HG02571 (cell line): Measurements from ENCODE around the gene TBXAS1.

ENCODE experiments used
- ATAC-seq: cut with Tn5 transposase; IDR thresholded peaks from one replicate; pipeline ENCODE4 v1.9.1; 2021; ENCODE audit warnings: mild to moderate bottlenecking, moderate library complexity; ENCODE audit not compliant: unreplicated experiment

TBXAS1 gene

DNA sequence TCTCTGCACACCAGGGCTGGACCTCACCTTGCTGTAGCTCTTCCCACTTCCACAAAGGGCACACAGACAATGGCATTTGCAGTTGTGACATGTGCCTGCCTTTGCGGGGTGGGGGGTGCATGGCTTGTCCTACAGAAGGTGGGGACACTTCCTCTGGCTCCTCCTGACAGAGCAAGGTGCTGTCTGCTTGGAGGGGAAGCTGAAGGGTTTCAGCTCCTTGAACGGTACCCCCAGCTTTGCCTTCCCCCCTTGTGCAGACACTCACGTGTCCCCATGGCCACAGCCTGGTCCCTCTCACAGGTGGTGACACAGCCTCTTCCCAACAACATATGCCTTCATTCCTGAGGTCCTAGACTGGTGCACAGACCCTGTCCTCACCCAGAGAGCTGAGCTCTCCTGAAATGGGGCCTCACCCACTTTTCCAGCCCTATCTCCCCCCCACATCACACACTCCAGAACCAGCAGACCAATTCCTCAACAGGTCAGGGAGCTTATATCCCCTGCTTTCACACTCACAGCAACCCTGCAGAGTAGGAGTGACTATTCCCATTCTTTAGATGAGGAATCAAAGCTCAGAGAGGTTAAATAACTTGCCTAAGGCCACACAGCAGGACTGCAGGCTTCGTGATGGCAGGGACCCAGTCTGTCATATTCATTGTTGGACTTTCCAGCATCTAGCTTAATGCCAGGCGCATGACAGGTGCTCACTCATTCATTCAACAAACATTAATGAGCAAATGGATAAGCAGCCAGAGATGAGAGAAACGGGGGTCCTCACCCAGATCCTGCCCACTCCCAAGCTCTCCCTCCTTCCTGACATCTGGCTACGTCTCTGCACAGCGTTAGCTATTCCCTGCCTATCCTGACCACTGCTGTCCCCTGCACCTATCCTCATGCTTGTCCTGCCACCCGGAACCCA, 189.3 kb downstream of the TBXAS1 start:
- ATAC-seq = no peak

DNA sequence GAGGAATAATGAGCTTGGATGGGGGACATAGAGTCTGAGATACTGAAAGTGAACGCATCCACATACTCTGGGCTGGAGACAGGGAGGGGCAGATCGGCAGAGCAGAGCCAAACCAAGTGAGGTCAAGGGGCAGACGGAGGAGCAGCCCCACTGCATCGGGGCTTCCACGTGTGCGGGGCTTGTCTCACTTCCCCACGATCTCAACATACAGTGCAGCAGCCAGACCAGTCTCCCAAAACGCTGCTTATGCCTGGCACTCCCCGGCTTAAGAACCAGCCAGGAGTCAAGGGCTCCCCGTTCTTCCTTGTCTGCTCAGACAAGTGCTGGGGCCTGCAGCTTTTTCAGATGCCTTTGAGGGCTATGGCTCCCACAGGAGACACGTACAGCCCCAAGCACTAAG, 190.1 kb downstream of the TBXAS1 start:
- no peak for ATAC-seq

DNA sequence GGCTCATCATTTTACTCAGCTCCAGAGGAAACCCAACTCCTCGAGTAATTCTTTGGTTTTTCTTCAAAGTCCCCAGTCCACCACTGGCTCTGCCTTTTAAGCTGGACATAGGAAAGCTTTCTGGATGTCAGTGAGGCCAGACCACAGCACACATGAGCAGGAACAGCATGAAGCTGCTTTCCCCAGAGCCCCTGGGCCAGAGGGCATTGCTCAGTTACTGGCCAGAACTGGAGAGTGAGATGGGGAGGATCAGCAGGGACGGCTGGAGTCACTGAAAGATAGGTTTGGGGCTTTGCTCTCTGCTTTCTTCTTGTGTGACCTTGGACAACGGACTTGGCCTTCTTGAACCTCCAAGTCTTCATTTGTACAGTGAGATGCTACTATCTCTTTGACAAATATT, 190.5 kb downstream of the TBXAS1 start:
- no peak for ATAC-seq

DNA sequence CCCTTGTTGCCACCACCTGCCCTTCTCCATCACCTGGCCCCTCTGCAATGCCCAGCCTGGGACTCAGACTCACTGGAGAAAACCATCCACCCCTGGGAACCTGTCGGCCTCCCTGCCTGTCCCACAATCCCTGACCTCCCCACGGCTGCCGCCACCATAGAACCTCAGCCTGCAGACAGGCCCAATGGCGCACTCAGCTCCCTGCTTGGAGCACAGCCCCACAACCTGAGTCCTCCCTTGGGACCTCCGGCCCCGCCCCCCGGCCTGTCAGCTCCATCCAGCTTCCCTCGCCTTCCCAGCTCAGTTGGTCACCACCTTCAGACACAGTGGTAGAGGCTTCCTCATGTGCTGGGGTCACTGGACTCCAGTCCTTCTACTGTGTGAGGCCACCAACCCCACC, 192.5 kb downstream of the TBXAS1 start:
- no peak for ATAC-seq

DNA sequence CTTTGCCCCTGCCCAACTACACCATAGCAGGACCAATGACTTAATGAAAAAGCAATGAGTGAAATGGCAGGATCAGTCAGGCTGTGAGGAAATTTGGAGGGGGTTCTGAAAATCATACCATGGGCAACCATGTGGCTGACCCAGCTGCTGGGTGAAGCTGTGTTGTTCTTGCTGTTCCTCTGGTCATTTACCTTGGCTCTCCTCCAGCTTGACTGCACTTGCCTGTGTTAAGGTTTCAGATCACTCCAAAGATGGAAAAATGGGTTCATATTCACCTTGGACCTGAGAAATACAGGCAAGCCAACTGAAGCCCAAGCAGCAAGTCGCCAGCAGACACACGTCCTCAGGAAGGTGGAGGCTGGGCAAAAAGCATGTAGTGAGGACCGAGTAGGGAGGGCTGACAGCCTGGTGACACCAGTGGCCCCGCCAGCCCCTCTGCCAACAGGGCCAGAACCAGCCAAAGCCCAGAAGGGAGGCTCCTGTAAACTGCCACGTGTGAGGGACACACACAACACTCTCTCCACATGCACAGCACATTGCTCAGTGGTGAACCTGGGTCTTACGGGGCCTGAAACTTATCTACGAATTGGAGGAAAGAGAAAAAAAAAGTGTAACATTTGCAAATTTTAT, 193.6 kb downstream of the TBXAS1 start:
- no peak for ATAC-seq

DNA sequence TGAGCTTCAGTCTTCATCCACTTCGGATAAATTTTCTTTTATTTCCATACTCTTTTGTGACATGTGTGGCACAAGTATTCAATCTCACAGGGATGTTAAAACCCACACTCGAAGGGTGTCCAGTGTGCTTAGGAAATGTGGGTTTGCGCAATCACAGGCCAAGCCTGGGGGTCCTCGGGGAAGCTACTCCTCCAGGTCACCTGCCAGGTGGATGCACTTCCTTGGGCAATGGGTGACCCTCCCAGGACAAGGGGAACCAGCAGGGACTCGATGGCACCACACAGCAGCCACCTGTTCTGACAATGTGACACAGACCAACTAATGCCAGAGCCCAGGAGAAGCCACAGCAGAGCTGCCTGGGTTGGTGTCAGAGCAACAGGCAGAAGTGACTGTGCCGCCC, 194.7 kb downstream of the TBXAS1 start:
- no peak for ATAC-seq

DNA sequence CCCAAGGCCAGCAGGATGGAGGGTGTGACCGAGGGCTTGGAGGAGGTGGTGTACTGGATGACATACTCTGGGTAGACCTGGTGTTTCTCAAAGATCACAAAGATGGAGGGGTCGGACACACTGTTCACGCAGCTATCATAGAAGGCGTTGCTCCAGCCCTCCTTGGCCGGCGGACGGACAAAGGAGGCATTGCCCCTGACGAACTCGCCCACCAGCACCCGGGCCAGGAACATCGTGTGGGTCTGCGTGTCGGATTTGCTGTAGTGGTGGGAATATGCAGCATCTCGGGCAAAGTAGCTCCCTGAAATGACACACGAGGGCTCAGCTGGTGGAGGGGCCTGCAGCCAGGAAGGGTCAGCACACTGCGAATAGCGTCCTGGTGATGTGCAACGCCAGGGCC, 195.5 kb downstream of the TBXAS1 start:
- ATAC-seq = no peak

DNA sequence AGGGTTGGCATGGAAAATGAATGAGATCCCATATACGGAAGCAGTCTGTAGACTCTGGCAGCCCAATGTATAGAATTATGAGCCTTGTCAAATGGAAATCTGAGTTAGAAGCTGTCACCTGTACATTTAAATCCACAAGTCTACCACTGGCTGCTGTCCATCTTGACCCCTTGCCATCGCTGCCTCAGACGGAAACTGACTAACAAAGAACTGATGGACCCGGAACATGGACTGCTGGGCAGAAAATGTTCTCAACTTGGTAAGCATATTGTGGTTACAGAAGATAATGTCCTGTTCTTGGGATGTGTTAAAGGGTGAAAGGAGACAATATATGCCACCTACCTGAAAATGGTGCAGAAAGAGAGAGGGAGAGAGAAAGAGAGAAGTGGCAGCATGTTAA, 196.2 kb downstream of the TBXAS1 start:
- no peak for ATAC-seq

DNA sequence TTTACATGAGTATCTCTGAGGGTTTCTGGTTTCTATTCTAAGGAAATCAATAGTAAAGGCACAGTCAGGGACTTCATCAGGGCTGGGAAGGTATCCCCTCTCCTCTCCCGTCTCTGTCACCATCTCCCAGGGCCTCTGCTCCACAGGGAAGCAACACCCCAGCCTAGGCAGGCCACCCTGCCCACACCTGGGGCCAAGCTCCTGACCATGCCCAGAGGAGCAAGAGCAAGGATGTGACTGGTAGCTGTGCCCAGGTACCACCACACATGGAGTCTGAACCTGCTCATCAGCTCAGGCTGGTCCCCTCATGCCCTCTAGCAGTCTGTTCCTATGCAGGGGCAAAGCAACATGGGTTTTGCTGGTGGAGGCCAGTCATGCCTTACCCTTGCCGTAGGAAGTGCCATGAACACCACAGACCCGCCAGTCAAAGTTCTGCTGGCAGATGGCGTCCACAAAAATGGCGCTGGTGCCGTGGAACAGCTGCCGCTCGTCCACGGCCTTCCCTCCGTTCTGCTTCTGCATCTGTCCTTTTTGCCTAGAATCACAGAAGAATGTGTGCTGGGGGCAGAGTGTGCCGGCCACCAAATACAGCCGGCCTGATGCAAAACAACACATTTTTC, 196.9 kb downstream of the TBXAS1 start:
- no peak for ATAC-seq

DNA sequence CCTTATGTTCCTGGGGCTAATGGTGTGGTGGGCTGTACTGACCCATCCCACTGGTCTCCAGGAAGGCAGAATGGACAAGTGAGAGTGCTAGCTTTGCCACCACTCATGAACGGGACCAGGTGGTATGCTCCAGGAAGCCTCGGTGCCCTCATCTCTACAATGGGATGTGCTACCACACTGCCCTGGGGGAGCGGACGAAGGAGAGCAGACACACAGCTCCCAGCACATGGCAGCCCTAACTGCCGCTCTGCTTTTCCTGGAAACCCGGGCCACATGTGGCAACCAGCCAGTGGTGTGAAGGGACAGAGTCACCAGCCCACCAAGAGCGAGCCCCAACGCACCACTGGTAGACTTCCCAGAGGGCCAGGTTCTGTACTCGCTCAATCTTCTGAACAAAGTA, 197.9 kb downstream of the TBXAS1 start:
- no peak for ATAC-seq

DNA sequence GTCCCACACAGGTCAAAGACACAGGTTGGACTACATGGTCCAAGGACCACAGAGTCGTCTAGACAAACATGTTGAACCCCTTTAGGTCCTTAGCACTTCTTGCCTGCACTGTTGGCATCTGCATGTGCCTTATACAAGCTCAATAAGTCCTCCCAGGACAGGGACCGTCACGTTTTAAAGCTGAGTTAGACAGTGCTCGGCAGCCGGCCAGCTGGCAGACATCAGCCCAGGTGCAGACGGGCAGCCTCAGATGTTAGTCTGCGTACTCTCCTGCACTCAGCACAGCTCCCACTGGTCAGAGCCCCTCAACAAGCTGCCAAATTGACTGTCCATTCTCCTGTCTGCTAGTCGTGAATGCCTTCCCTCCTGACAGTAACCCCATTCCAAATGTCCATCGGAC, 198.8 kb downstream of the TBXAS1 start:
- no peak for ATAC-seq

DNA sequence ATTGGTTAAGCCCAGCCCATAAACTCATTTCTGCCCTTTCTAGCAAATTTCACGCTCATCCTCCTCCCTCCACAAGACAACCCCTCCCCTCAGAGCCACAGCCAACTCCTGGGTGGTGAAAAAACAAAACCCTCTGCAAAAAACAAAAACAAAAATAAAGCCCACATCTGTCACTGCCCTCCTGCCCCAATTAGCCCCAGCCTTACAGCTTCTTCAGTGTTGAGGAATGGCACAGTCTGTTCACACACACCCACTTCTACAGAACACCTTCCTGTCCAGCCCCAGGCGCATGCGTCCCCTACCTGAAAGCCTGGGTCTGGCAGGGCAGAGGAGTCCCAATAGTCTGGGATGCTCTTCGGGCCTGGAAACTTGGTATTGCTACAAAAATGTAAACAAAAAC, 199.2 kb downstream of the TBXAS1 start:
- no peak for ATAC-seq

DNA sequence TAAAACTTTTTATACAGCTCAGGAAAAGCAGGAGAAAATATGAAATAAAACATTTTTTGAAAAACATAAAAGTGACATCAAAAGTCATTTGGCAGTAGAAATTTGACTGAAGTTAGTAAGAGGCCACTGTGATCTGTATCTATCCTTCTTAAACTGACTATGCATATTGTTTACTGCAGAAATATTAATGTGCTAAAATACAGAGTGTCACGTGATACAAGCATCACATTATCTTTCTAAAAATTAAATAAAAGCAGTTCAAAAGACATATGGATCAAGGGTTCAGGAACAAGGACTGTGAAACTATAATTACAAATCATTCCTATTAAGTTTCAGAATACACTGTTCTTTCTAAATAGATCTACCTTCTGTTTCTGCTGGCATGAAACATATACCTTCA, 200.0 kb downstream of the TBXAS1 start:
- ATAC-seq = no peak

DNA sequence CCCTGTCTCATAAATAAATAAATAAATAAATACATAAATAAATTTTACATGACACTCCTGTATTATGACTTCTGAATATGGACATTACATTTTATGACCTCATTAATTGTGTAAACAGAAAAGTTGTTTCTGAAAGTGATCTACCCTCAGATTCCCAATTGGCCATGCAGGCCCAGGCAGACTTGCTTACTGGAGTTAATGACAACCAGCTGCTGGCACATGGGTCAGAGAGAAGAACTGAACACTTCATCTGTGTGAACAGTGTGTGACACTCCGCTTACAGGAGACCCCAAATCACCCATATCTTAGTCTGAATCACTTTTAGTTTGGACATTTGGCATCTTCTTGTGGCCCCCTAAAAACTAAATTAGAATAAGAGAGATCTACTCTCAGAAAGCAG, 202.3 kb downstream of the TBXAS1 start:
- ATAC-seq = no peak

DNA sequence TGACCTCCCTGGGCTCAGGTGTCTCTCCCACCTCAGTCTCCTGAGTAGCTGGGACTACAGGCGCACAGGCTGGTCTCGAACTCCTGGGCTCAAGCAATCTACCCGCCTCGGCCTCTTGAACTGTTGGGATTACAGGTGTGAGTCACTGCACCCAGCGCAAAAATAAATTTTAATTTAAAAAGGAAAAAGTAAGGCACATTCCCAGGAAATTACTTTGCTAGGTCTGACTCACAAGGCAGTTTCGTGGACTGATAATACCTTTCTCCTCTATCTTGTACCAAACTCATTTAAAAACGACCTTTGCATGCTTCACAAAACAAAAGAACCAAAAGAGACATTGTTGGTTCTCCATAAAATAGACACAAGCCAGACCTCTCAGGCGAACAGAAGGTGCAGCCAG, 204.0 kb downstream of the TBXAS1 start:
- no peak for ATAC-seq

DNA sequence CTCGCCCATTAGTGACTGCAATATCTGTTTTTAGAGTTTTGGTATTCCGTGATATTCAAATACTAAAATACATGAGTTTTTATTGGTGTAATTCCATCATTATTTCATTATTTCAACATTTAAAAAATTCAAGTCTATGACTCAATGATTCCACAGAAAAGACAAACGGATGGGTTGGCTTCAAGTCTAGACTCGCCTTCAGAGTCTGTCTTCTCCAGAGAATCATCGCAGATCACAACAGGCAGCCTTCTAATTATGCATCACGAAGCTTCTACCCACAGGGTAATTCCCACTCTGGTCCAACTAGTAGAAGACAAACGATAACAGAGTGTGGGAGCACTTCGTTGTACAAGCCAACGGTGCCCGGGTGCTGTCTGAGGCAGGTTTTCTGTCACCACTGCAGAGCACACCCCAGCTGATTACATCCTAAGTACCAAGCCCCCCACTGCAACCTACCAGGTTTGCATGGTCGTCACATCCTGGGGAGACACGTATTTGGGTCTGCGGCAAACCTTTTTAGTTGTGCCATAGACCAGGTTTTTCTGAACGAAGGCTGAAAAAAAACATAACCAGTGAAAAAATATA, 204.8 kb downstream of the TBXAS1 start:
- no peak for ATAC-seq

DNA sequence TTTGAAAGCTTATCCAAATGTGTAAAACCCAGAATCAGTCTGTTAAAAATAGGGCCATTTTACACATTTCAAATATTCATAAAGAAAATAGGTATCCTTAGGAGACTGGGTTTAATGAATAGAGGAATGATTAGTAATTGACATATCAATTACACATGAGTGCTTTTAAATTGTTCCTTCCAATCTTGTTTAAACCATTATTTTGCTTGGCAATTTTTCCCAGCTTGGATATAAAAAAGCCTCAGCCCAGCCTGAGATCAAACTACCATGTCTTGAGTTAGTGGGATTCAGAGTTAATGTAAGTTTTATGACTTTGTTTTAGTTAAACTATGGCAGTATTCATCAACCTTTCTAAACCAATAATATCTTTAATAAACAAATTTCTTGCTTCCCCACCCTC, 205.4 kb downstream of the TBXAS1 start:
- no peak for ATAC-seq

DNA sequence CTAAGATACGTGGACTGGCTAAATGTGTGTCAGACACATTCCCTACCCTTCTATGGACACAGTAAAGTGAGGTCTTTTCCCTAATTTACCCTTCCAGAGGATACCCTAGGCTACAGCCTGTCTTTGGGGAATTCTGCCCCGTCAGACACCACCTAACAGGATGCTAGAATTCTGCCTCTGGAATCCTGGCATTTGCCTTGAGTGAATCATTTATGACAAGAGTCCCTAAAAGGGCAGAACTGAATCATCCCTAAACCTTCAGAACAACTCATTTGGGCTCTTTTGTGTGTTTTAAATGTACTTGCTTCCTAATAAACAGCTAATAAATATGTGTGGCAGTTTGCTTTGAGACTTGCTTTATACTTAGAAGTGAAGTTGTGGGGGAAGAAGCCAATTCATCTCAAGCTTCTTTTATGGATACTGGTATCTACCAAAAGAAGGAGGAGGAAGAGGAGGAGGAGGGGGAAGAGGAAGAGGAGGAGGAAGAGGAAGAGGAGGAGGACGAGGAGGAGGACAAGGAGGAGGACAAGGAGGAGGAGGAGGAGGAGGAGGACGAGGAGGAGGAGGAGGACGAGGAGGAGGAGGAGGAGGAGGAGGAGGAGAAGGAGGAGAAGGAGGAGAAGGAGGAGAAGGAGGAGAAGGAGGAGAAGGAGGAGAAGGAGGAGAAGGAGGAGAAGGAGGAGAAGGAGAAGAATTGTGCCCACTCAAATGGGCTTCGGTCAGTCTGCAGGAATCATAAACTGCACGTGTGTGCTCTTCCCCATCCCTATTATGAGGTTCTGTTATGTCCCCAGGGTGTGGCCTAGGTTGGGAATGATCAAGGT, 206.5 kb downstream of the TBXAS1 start:
- no peak for ATAC-seq

DNA sequence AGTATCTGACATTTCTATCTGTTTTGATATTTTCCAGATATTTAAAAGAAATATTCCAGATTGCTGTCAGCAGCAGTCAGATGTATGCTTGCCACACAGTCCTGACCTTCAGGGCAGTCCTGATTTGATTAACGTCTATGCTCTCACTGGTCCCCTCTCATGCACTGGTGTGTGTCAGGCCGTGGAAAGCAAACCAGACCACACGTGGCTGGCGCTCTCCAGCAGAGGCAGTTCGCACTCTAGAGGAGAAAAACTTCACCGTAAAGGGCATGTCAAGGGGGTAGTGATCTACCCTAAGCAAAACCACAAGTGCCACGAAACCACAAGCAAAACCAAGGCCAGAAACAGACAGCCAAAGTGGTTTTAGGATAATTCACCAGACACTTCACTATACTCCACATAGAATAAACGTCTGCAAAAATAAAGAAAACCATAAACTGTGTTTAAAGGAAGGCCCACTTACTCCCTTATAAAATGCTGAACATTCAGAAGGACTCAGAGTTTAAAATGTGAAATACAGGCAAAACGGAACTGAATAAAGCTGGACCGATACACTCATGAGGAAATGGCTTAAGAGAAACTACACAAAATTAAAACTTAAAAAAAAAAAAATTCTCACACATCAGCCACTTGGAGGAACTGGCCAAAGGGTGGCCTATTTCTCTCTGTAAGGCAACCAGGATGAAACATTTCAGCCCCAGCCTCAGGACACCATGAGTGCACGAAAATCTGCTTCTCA, 207.3 kb downstream of the TBXAS1 start:
- ATAC-seq = no peak

DNA sequence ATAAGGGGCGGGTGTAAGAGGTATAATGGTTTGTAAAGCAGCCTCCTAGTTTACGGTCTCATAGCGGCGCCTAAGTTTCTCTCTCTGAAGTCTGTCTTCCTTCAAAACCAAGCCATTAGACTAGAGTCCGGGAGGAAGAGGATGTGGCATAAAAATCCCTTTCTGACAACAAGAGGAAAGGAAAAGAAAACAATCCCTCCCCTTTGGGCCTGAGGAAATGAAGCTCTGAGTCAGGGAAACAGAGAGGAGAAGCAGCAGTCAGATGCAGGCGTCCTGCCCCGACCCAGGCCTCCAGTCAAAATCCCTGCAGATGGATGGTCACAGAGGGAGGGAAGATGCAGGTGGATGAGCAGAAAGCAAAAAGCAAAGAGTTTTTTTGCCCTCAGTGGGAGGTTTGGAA, 210.0 kb downstream of the TBXAS1 start:
- ATAC-seq = no peak
